Vagina (tissue), 2 donors: Measurements from ENCODE around the gene FCHSD2. TPM values are rescaled to one million over a fixed set of nuclear protein-coding genes. Genes with fewer than 3 reads are reported as not detected.
A peak's percentile ranks its signal among the peaks of the same experiment; 100 is the strongest.

Source experiments
- DNase-seq, 2 donors: peaks; one replicate each; pipeline ENCODE4 v3.0.0-alpha.2; 2017; ENCODE audit errors: extremely low spot score in 2 of 2
- H3K27ac ChIP-seq: fragments of 200-600 bp; sonication (generic); one replicate; pipeline ENCODE4 v1.5.1; 2019
- H3K27me3 ChIP-seq: fragments of 200-600 bp; sonication (generic); one replicate; pipeline ENCODE4 v1.5.1; 2019
- H3K36me3 ChIP-seq, 2 donors: fragments of 200-600 bp; sonication (generic); one replicate each; pipeline ENCODE4 v1.5.1; 2017 to 2019
- H3K4me1 ChIP-seq: fragments of 200-600 bp; sonication (generic); one replicate; pipeline ENCODE4 v1.5.1; 2019
- H3K4me3 ChIP-seq, 2 donors: fragments of 200-600 bp; sonication (generic); 1 replicate in 1 of 2; 2 replicates in 1 of 2; pipeline ENCODE4 v1.5.1; 2016 to 2019
- H3K9me3 ChIP-seq: fragments of 200-600 bp; sonication (generic); one replicate; pipeline ENCODE4 v1.5.1; 2019
- CTCF ChIP-seq, 3 experiments: fragments of 450-650 bp in 2 of 3; fragments of 200-600 bp in 1 of 3; sonication (generic) in 1 of 3; IDR thresholded peaks; one replicate each; pipeline ENCODE4 v1.5.1; 2017 to 2019; ENCODE audit warnings: antibody characterized with exemption in 3 of 3, mild to moderate bottlenecking in 2 of 3, moderate library complexity in 2 of 3
- POLR2A ChIP-seq, 2 donors: fragments of 450-650 bp; IDR thresholded peaks; one replicate each; pipeline ENCODE4 v1.6.1; 2017; ENCODE audit warnings: antibody characterized with exemption in 2 of 2, mild to moderate bottlenecking in 2 of 2, moderate library complexity in 2 of 2
- POLR2AphosphoS5 ChIP-seq, 2 donors: sonication (generic); formaldehyde crosslinking; IDR thresholded peaks; one replicate each; pipeline ENCODE4 v1.9.0; 2017; ENCODE audit warnings: antibody characterized with exemption in 2 of 2, mild to moderate bottlenecking in 2 of 2, low read depth in 1 of 2; ENCODE audit not compliant: insufficient read depth in 1 of 2
- intact Hi-C: fragments of 100-400 bp; cut with DNase I; formaldehyde crosslinking; loops from one replicate; pipeline ENCODE4 v1.15.1; 2023
- total RNA-seq: library from RNA; depleted of rRNA; stranded (reverse); fragments of >200 nt; gene quantifications from one replicate; pipeline ENCODE4 v1.2.3, GENCODE V29; 2016

Gene FCHSD2
- total RNA-seq, 1 donor from 2014 or later, result 15.7 TPM

GRCh38 chr11:72842126-72842525 is 300.0 kb downstream of the FCHSD2 start:
- peaks cover 0 to 27% of the 10 kb centered on the region in 2 donors for H3K36me3 ChIP-seq
- H3K4me1 ChIP-seq, result no peaks in the 10 kb centered on the region
- TF ChIP-seq CTCF (IDR thresholded peaks at IDR 0.05) (no peak), POLR2A (IDR thresholded peaks at IDR 0.05) (no peak), POLR2AphosphoS5 (IDR thresholded peaks at IDR 0.05; ENCODE audit: insufficient read depth in 1 of 2, low read depth in 1 of 2) (no peak)
- no peak for DNase-seq
- no peak overlapping the region for H3K27ac ChIP-seq
- H3K27me3 ChIP-seq, result no peaks in the 10 kb centered on the region
- intact Hi-C loops, result no loop called here
- H3K4me3 ChIP-seq, result no peak overlapping the region
- no peaks in the 10 kb centered on the region for H3K9me3 ChIP-seq

DNA sequence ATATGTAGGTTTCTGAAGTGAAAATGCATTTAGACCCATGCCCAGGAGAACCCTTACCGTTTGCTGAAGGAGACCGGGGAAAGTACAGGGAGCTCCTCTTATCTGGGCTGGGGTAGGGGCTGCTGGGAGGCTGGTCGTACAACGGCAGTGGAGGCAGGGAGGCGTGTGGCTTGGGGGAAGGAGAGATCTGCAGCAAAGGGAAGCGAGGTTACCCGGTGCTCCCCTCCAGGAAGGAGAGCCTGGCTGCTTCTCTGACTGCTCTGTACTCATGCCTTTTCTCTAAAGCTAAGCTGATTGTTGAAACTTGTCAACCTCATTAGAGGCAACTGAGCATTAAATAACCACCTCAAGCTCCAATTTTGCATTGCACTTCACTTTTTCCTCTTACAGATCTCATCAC is 300.7 kb downstream of the FCHSD2 start:
- intact Hi-C loops, result no loop called here
- Histone ChIP-seq H3K27me3 (no peaks in the 10 kb centered on the region), H3K4me3 (no peak overlapping the region), H3K4me1 (no peaks in the 10 kb centered on the region), H3K9me3 (no peaks in the 10 kb centered on the region), H3K27ac (no peak overlapping the region), H3K36me3 (peaks cover 0 to 27% of the 10 kb centered on the region in 2 donors)
- no peak for DNase-seq
- TF ChIP-seq CTCF (IDR thresholded peaks at IDR 0.05), result no peak
- no peak for TF ChIP-seq POLR2AphosphoS5 (IDR thresholded peaks at IDR 0.05; ENCODE audit: insufficient read depth in 1 of 2, low read depth in 1 of 2)
- TF ChIP-seq POLR2A (IDR thresholded peaks at IDR 0.05), result no peak

DNA sequence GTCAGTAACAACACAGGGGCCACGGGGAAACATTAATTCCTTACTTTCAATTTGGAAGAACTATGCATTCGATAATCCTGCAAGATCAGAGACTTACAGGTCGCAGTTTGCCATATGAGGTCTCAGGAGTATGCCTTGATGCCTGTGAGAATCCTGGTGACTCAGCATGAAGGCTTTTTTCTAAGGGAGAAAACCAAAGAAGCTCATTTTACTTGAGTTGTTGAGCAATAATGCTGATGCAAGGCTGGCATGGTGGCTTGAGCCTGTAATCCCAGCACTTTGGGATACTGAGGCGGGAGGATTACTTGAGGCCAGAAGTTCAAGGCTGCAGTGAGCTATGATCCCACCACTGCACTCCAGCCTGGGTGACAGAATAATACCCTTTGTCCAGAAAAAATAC is 301.3 kb downstream of the FCHSD2 start:
- TF ChIP-seq POLR2AphosphoS5 (IDR thresholded peaks at IDR 0.05; ENCODE audit: insufficient read depth in 1 of 2, low read depth in 1 of 2), result no peak
- TF ChIP-seq POLR2A (IDR thresholded peaks at IDR 0.05), result no peak
- TF ChIP-seq CTCF (IDR thresholded peaks at IDR 0.05), result no peak
- Histone ChIP-seq H3K36me3 (peaks cover 0 to 27% of the 10 kb centered on the region in 2 donors), H3K27ac (no peak overlapping the region), H3K27me3 (no peaks in the 10 kb centered on the region), H3K4me1 (no peaks in the 10 kb centered on the region), H3K4me3 (no peak overlapping the region), H3K9me3 (no peaks in the 10 kb centered on the region)
- no peak for DNase-seq
- intact Hi-C loops, result no loop called here

DNA sequence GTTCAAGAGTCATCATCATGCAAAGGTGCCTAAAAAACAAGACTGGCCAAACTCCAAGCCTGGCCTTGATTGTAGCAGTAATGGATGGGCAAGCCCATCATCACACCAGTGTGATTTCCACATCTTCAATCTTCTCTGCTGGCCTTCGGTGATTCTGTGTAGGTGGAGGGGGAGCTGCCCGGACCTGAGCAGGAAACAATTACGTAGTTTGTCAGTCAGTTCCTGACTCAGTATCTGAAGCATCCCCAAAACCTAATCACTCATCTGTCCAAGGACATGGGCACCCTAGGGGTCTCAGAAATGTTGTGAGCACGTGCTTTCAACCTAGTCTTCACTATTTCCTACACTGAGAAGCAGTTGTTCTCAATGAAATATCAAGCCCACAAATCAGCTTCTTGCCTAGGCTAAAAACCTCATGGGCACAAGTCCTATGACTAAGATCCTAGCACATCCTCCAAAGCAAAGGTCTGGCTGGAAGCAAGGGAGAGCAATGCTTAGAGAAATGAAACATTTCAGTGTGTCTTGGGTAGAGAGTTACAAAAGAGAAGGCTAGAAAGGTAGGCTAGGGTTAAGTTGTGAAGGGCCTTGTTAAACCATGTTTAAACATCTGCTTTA is 303.3 kb downstream of the FCHSD2 start:
- TF ChIP-seq POLR2A (IDR thresholded peaks at IDR 0.05) (no peak), POLR2AphosphoS5 (IDR thresholded peaks at IDR 0.05; ENCODE audit: insufficient read depth in 1 of 2, low read depth in 1 of 2) (no peak)
- Histone ChIP-seq H3K27ac (no peak overlapping the region), H3K4me3 (no peak overlapping the region), H3K4me1 (peaks cover 9% of the 10 kb centered on the region), H3K9me3 (no peaks in the 10 kb centered on the region), H3K27me3 (no peaks in the 10 kb centered on the region), H3K36me3 (peaks cover 0 to 24% of the 10 kb centered on the region in 2 donors)
- DNase-seq, result no peak
- intact Hi-C loops, result loop anchor here (10.0 kb wide), 1 partner anchor 306 kb away; the partner anchor contains the start of gene FCHSD2

GRCh38 chr11:72836111-72836510 is 306.0 kb downstream of the FCHSD2 start:
- Histone ChIP-seq H3K27me3 (no peaks in the 10 kb centered on the region), H3K36me3 (peaks cover 0 to 12% of the 10 kb centered on the region in 2 donors), H3K4me1 (peaks cover 33% of the 10 kb centered on the region), H3K27ac (peak overlapping the region; percentile 52), H3K4me3 (no peak overlapping the region), H3K9me3 (no peaks in the 10 kb centered on the region)
- intact Hi-C loops, result loop anchor here (10.0 kb wide), 1 partner anchor 309 kb away; the partner anchor contains the start of gene FCHSD2
- DNase-seq, result no peak
- TF ChIP-seq POLR2AphosphoS5 (IDR thresholded peaks at IDR 0.05; ENCODE audit: insufficient read depth in 1 of 2, low read depth in 1 of 2), result no peak
- no peak for TF ChIP-seq POLR2A (IDR thresholded peaks at IDR 0.05)
- no peak for TF ChIP-seq CTCF (IDR thresholded peaks at IDR 0.05)
